Embryonic facial prominence (tissue), 1 donor: ENCODE data around the gene RAB25.
"Not testable (repeated sequence)": the region's sequence is repeated elsewhere in the genome, so short reads cannot be mapped to it uniquely, and the experiment has no call there.

Source experiments
- DNase-seq: peaks from one replicate; pipeline ENCODE4 v3.0.0-alpha.2; 2016; ENCODE audit errors: extremely low spot score

RAB25 gene

DNA sequence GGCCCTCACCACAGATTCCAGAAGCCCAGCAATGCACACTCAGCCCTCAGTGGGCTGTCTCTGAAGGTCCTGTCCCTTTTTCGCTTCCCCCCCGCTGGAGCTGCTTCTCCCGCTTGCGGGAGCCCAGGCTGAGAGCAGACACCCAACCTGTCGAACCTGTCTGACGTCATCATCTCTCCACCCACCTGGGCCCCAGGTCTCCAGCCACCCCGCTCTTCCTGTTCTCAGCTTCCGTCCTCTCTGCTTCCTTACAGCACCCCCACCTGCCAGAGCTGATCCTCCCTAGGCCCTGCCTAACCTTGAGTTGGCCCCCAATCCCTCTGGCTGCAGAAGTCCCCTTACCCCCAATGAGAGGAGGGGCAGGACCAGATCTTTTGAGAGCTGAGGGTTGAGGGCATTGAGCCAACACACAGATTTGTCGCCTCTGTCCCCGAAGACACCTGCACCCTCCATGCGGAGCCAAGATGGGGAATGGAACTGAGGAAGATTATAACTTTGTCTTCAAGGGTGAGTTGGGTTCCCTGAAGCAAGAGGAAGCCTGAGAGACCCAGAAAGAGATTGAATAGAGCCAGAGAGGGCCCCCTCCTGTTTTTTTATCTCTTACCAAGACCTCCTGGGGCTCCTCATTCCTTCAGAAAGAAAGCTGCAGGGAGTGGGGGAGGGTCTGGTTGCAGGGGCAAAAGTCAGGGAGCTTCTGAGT, at the start of gene RAB25:
Gene RAB25, plus strand, starts transcription at position 224 of the 700 bp plus-strand sequence. Its CDS starts 241 bp downstream, at position 465.
- no peak for DNase-seq

DNA sequence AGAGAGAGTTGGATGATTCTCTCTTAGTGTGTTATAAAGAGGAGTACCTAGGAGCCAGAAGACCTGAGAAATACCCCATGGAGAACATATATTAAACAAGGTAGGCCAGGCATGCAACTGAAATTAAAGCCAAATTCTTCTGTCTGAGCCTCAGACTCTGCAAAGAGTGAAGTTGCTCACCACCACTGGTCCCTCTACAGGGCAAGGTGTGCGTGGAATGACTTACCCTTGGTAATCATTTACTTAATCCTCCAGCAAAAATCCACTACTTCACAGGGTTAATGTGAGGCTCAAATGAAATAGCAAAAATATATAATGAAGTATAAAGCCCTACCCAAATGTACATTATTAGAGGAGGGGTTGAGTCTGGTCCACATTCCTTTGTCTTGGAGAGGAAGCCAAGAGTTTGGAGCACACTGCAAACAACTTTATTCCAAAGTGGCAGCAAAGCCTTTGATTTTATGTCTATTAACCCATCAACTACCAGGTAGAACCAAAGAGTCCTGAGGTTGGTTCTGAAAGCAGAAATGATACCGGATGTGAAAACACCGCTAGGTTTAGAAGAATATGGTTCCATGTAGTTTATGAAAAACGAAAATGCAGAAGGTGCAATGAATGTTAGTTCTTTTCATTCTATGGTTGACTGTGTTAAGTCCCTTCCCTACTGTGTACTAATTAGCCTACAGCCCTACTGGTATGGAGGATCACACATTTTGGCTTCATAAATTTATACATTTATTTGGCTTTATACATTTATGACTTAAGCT, 48.7 kb upstream of the RAB25 start:
- no peak for DNase-seq

DNA sequence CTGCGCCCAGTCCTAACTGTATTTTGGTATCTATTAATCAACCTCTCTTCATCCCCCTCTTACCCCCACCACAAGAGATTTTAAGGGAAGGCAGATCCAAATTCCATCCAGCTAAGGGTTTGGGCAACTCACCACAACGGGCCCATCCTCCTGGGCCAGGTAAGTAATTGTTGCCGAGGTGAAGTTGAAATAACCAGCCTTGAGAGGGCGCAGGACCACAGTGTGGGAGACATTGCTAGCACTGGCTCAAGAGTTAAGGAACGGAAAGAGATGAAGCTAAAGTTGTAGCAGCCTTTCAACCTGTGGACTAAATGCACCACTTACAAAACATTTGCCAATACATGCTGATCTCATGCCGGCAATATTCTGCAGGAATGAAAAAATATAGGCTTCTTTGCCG, 46.1 kb upstream of the RAB25 start:
- no peak for DNase-seq

DNA sequence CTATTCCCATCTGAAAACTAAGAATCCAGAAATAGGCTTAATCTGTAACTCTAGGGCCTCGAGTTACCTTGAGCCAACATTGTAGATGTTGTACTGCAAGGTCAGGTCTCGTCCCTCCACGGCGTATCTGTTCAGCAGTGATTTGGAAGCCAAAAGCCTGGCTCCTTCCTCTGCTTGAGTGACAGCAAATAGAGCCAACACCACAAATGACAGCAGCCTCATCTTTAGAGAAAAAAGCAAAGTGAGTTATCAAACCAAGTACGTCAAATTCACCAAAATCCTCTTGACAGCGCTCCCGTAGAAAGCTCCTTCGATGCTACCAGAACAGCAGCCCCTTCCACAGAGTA, 41.0 kb upstream of the RAB25 start:
- DNase-seq, result no peak

DNA sequence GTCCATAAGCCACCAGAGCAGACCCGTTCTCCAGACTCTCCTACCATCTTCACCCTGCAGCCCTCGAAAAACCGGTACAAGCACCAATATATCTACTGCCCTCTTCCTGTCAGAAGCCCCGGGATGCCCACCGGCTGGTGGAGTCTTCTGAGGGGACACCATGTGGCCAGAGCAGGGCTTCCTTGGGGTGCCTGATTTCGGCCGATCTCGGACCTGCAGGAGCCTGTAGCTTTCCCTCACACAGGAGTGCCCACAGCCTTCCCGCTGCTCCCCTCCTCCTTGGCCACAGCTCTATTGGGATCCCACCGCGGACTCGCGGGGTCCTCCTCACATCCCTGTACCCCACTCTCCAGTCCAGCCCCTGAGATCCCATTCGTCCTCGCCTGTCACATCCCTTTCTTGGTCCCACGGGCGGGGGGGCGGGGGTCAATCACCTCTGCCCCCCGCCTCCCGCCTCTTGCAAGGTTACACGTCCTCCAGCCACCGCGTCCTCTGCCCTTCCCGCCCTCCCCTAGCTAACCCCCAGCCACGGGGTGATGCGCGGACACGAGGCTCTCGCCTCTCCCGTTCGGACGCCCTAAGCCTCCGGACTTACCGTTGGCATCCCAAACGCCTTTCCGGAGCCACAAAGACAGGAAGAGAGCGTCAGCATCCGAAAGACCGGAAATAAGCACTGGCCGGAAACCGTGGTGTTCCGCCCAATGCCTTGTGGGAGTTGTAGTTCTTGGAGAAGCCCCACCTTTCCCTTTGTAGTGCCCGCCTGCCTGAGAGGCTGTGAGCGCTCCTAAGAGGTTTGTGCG, 40.5 kb upstream of the RAB25 start, which contains the start of gene SSR2:
Gene SSR2, minus strand, starts transcription at position 659 of the 800 bp plus-strand sequence. CDS start 784 bp downstream, outside the sequence.
- peak; percentile 90 for DNase-seq

DNA sequence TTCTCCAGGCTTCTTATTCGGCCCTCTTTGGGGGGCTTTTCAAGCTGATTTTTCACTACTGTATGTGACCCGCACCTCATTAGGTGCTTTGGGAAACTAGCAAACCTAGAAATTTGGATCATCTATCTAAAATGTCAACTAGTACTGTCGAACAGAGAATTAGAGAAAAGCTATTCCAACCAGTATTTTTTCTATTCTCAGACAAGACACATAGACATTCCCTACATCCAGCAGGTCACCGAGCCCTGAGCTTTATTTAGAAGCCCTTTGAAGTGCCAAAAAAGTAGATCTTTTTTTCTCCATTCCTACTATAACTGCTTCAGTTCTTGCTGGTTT, 39.9 kb upstream of the RAB25 start:
- no peak for DNase-seq

DNA sequence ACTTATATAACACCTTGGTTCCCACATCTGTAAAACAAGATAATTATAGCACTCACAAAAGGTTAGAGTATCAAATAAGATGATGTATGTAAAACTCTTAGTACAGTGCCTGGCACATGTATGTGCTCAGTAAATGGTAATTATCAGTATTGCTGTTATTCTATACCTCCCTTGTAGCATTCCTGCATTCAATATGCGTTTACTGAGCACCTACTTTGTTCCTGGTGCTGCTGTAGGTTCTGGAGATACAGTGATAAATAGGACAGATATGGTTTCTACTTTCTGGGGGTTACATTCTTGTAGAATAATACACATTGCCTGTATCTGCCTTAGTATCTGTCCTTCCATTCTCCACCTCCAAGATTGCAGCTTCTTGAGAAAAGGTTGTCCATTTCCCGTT, 39.0 kb upstream of the RAB25 start:
- DNase-seq, result no peak

DNA sequence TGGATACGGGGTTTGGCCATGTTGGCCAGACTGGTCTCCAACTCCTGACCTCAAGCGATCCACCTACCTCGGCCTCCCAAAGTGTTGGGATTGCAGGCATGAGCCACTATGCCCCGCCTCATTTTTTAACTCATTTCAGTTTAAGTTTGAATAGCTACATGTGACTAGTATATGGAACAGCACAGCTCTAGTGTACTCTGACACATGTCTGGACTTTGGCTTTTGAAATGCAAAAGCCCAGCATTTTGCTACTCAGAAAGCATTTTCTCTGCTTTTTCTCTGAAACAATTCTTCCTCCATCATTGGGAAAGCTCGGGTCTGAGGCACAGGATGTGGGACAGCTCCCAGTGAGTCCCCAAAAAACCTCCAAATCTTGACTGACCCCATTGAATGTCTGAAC, 36.2 kb upstream of the RAB25 start:
- no peak for DNase-seq

DNA sequence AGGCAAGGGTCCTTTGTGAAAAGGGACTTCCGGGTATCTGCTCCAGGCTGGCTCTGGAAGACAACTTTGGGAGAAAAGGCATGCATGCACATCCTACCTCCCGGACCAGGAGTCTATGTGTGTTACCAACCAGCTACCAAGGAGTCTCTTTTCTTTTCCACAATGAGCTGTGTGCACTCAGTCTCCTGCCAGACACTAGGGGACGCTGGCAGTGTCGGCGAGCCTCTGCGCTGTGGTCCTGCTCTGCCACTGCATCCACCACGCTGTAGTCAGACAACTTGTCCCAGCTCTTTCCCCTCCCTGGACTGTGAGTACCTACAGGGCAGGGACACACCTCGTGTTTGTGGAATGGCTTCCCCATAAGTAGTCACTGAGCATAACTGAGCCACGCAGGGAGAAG, 35.1 kb upstream of the RAB25 start:
- no peak for DNase-seq

DNA sequence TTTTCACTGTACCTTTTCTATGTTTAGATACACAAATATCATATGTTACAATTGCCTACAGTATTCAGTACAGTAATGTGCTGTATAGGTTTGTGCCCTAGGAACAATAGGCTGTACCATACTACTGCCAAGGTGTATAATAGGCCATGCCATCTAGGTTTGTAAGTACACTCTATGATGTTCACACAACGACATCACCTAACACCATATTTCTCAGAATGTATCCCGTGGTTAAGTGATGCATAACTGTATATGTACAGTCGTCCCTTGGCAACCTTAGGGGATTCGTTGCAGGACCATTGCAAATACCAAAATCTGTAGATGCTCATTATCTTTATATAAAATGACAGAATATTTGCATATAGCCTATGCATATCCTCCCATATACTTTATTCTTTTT, 34.4 kb upstream of the RAB25 start:
- DNase-seq, result no peak

DNA sequence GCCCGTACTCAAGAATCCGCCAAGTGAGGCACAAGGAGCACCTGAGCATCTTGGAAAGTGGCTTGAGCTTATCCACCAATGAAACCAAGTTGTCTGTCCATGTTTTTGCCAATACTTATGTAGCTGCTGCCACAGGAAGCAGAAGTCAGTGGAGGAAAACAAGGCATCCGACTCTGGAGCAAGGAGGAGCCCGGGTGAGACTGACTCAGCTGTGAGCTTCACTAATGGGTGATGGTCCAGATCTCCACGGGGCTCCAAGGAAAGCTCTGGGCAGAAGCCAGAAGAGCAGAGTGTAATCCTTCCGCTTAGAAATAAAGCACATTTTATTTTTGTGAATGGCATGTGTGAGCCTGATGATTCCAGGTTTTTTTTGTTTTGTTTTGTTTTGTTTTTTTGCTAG, 27.9 kb upstream of the RAB25 start:
- no peak for DNase-seq

DNA sequence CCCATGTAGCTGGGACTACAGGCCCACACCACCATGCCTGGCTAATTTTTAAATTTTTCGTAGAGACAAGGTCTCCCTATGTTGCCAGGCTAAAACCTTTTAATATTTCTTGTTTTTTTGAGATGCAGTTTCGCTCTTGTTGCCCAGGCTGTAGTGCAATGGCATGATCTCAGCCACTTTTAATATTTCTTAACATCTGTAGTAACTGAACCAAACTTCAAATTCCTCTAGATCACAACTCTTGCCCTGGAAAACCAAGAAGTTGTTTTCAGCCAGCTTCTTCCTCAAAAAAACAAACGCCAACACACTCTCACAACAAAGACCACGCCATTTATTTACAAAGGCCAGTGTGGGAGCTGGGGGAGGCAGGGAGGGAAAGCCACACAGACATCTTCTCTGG, 26.0 kb upstream of the RAB25 start:
- not testable (repeated sequence) for DNase-seq

DNA sequence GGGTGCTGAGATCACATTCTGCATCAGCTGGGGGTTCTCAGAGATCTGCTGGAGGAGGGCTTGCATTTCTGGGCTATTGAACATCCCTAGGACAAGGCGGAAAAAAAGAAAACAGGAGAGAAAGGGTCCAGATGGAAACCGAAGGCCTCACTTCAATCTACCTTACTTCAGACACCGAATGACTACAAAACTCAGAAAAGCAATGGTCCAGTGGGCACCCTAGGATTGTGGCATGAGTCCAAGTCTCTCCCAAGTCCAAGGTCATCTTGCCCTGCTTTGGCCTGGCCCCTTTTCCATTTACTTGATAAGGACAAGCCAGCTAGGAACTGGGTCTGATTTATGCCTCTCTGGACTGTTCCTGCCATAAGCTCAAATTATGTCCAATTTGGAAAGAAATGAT, 18.1 kb upstream of the RAB25 start:
- no peak for DNase-seq

DNA sequence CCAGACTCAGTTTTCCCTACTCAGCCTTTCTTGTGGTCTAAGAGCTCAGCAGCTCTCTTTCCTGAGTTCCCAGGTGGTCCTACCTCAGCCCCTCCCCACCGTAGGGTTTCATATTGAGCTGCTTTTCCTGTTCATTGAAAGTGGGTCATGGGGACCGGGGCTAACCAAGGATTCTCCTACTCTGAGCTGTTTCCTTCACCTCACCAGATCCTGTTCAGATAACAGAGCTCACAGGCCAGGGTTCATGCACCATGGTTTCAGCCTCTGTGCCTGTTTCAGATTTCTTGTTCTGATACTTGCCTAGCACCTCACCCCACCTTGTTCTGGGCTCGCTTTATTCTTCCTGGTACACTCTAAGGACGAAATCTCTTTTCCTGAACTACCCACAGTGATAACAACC, 15.9 kb upstream of the RAB25 start:
- no peak for DNase-seq

DNA sequence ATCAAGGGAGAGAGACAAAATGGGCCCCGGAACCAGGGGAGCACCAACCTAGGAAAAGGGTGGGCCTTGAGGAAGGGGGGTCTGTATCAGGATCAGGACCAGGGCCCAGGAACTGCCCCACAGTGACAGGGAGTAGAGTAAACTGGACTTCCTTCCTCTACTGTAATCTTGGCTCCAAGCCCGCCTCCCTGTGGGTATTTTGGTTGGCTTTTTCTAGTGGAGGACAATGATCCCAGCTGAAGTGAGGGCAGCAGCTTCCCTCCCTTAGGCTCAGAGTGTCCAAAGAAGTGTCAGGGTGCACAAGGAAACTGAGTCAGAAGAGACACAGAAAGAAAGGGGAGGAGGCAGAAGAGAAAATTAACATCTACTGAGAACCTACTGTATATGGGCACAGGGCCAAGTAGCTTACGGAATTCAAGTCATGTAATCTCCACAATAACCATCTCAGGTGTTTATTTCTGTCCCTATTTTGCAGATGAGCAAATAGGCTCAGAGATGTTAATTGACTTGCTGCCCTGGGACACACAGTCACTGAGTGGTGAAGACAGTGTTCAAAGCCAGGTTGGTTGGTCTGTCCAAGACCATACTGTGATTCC, 12.2 kb upstream of the RAB25 start:
- DNase-seq, result no peak

DNA sequence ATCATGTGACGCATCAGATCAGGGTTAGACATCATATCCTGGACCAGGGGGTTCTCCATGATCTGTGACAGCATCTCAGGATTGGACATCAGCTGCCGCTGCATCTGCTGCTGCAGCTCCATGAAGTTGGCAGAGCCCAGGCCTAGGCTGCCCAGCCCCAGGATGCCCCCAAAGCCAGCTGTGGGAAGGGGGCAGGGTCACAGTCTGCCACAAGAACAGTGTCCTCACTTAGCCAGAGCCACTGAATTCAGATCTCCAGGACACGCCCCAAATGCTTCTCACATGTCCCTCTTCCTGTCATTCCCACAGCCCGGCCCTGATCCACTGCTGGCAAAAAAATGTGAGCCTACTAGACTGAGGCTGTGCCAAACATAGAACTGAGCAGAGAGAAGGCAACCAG, 10.6 kb upstream of the RAB25 start:
- no peak for DNase-seq

DNA sequence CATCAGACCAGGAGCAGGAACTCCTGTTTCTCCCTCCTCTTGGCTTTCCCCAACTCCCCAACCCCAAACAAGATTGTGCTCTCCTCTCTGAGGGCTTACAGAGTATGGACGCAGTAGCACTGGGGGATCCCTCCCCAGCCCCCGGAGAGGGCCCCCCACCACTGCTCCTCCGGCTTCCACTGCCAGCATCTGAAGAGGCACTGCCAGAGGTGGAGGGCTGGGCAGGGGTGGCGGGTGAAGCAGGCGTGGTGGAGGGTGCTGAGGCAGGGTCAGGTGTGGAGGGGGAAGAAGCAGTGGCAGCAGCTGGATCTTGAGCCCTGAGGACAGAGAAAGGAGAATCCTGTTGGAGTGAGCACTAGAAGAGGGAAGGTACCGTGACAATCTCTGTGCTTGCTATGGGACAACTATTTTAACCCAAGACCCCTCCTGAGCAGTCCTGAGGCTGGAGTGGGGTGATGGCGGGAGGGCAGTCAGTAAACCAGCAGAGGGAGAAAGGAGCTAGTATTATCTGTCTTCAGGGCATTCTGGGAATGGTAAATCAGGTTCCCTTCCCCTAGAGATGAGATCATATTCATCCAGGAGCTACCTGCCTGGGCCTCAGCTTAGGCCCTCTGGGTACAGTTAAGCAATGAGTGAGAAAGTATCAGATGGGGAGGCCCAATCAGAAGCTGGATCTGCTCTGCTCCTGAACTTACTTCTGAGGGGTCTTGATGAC, 9.8 kb upstream of the RAB25 start:
- DNase-seq, result no peak

DNA sequence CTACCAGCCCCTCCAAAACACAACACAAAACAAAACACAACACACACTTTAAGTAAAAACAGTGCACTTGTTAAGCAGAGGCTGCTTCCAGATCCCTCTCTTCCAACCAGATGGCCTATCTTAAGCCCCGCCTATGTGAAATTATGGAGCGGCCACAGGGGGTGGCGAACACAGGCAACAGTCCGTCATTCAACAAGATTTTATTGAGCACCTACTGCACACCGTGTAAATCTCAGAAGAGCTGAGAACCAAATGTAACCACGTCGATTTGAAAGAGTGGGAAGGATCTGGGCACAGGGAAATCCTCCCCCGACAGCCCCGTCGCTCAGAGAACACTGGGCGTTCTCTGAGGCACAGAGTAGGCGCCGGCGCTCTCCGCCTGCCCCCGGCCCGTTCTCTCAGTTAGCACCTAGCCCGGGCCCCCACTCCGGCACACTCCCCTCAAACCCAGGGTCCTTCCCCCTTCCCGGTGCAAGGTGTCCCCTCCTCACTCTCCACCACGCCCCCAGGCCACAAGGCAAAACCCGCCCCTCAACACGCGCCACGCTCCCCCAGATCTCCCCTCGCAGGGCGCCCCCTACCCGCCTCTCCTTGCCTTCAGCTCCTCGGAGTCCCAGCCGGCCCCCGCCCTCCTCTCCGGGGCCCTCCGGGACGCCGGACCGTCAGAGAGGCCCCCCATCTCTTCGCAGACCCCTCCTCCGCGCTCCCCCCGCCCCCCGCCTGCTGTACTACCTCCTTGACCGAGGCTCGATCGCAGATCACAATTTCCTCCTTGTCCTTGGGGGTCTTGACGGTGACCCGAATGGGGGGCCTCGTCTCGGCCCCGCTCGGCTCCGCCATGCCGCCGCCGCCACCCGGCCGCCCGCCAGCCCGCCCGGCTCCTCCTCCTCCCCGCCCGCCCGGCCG, 7.8 kb upstream of the RAB25 start:
- DNase-seq, result peak; percentile 54

DNA sequence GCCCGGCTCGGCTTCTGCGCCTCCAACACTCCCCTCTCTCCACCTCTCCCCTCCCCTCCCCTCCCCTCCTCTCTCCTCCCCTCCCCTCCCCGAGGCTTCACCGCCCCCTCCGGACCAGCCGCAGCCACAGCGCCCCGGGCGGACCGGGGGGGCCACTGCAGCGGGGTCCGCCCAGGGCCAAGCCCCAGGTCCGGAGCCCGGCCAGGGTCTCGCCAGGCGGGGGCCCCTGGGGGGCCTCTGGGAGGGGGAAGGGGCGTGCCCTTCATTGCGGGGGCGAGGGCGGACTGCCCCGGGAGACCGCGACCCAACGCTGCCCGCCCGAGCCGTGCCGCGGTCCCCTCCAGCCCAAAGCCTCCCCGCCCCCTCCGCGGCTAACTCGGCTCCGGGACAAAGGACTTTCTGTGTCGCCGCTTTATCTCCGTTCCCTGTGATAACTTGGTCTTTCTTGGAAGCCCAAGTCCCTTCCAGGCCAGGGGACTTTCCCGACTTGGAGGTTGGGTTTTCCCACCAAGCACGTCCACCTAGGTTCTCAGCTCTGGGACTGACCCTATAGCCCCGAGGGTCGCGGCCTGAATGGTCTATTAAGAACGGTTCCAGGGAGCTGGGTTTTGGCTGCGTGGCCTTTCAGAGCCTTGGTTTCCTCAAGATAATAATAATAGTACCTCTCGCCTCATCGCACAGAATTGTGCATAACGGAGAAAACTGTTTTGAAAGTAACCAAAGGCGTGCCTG, 7.0 kb upstream of the RAB25 start, which contains the start of gene UBQLN4:
Gene UBQLN4, minus strand, starts transcription at position 31 of the 732 bp plus-strand sequence. CDS start 97 bp downstream, outside the sequence.
- DNase-seq, result peak; percentile 73
